ENCODE measurements around the gene RFNG. TPM values are rescaled to one million over a fixed set of nuclear protein-coding genes. Genes with fewer than 3 reads are reported as not detected.

The RFNG gene
- total RNA-seq, 4 donors from 2014 or later: 46.0 to 61.0 (median 50.8) TPM

DNA sequence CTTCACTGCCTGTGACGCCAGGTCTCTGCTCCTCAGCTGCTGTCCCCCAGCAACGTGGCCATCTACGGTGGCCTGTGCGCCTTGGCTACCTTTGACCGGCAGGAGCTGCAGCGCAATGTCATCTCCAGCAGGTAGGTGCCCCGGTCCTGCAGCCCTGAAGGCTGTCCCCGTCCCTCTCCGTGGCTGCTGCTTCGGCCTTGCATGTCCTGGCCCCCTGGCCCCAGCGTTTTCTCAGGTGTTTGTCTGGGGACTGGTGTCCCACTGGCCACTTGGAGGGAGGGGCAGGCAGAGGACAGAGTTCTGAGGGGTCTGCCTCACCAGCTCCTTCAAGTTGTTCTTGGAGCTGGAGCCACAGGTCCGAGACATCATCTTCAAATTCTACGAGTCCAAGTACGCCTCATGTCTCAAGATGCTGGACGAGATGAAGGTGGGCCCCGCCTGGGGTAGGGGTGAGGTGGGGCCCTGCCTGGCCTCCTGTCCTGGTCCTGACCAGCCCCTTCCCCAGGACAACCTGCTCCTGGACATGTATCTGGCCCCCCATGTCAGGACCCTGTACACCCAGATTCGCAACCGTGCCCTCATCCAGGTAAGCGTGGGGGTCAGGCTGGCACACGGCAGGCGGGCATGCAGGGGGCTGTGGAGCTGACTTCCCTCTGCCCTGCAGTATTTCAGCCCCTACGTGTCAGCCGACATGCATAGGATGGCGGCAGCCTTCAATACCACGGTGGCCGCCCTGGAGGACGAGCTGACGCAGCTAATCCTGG lies 4.5 kb upstream of the RFNG start:
- Histone ChIP-seq H3K9me3 (no peaks in the 10 kb centered on the region), H3K27ac (no peak overlapping the region), H3K27me3 (no peaks in the 10 kb centered on the region), H3K36me3 (peaks cover 77% of the 10 kb centered on the region), H3K4me1 (peaks cover 24% of the 10 kb centered on the region), H3K4me3 (no peak overlapping the region)
- WGBS: 93% methylated on average over 13 of the region's 28 CpGs
- TF ChIP-seq, protein P1, sequence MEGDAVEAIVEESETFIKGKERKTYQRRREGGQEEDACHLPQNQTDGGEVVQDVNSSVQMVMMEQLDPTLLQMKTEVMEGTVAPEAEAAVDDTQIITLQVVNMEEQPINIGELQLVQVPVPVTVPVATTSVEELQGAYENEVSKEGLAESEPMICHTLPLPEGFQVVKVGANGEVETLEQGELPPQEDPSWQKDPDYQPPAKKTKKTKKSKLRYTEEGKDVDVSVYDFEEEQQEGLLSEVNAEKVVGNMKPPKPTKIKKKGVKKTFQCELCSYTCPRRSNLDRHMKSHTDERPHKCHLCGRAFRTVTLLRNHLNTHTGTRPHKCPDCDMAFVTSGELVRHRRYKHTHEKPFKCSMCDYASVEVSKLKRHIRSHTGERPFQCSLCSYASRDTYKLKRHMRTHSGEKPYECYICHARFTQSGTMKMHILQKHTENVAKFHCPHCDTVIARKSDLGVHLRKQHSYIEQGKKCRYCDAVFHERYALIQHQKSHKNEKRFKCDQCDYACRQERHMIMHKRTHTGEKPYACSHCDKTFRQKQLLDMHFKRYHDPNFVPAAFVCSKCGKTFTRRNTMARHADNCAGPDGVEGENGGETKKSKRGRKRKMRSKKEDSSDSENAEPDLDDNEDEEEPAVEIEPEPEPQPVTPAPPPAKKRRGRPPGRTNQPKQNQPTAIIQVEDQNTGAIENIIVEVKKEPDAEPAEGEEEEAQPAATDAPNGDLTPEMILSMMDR (IDR thresholded peaks at IDR 0.05): no peak
- TF ChIP-seq POLR2A (IDR thresholded peaks at IDR 0.05): no peak
- no peak for TF ChIP-seq POLR2AphosphoS5 (IDR thresholded peaks at IDR 0.05)
- no peak for TF ChIP-seq EP300 (IDR thresholded peaks at IDR 0.05)
- DNase-seq (ENCODE audit: low spot score in 2 of 2): no peak

DNA sequence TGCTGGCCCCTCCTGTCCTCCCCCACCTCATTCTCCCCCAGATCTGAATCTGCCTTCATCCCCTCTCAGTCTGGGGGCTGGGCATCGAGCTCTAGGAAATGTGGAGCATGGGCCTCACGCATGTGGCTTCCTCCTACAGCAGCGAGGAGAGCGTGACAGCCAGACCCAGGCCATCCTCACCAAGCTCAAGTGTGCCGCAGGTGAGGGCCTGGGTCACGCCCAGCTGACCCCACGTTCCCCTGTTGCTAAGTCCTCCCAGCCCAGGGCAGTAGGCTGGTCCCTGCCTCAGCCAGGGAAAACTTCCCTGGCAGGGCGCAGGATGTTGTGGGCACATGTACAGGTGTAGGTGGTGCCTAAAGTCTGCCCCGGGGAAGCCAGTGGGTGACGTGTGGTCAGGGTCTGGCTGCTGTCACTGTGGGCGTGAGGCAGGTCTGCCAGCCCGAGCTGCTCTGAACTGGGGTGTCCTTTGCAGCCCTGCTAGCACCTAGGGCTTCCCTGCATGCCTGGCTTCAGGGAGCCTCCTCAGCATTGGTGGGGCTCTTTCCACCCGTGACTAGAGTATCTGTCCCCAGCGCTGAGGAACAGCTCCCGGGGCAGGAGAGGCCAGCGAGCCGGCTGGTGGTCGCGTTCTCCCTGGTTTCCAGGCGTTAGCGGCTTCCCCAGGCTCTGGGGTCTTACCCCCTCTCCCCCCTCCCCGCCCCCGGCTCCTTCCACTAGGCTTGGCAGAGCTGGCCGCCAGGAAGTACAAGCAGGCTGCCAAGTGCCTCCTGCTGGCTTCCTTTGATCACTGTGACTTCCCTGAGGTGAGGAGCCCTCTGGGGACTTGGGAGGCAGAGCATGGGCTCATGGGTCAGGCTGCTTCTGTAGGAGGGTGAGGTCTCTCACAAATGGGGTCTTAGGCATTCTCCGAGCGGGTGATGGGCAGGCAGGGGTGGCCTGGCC lies 3.7 kb upstream of the RFNG start:
- no peak for TF ChIP-seq EP300 (IDR thresholded peaks at IDR 0.05)
- TF ChIP-seq, protein P1 (IDR thresholded peaks at IDR 0.05): no peak
- TF ChIP-seq POLR2A (IDR thresholded peaks at IDR 0.05): no peak
- no peak for TF ChIP-seq POLR2AphosphoS5 (IDR thresholded peaks at IDR 0.05)
- no peaks in the 10 kb centered on the region for H3K27me3 ChIP-seq

DNA sequence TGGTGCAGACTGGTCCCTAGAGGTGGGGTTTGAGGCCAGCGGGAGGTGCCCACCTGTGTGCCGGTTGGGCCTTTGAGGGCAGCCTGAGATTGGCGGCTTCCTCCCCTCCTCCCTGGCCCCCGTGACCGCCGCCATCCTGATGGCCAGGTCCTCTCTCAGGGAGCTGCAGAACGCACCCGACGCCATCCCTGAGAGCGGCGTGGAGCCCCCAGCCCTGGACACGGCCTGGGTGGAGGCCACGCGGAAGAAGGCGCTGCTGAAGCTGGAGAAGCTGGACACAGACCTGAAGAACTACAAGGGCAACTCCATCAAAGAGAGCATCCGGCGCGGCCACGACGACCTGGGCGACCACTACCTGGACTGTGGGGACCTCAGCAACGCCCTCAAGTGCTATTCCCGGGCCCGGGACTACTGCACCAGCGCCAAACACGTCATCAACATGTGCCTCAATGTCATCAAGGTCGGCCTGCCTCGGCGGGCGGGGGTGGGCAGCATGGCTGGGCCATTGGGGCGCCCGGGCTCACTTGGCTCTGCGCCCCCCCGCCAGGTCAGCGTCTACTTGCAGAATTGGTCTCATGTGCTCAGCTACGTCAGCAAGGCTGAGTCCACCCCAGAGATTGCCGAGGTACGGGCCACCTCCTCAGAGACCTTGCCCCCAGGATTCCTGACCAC lies 2.9 kb upstream of the RFNG start:
- Histone ChIP-seq H3K36me3 (peaks cover 64% of the 10 kb centered on the region), H3K4me1 (peaks cover 41% of the 10 kb centered on the region), H3K27ac (no peak overlapping the region), H3K9me3 (no peaks in the 10 kb centered on the region), H3K4me3 (no peak overlapping the region), H3K27me3 (no peaks in the 10 kb centered on the region)
- TF ChIP-seq POLR2AphosphoS5 (IDR thresholded peaks at IDR 0.05): no peak
- no peak for TF ChIP-seq POLR2A (IDR thresholded peaks at IDR 0.05)
- TF ChIP-seq, protein P1 (IDR thresholded peaks at IDR 0.05): no peak
- TF ChIP-seq EP300 (IDR thresholded peaks at IDR 0.05): no peak
- 91% methylated on average over 14 of the region's 38 CpGs for WGBS
- no peak for DNase-seq (ENCODE audit: low spot score in 2 of 2)

More for the DNA sequence above, 3.7 kb upstream of the RFNG start:
- Histone ChIP-seq H3K4me1 (peaks cover 33% of the 10 kb centered on the region), H3K9me3 (no peaks in the 10 kb centered on the region), H3K27ac (no peak overlapping the region), H3K4me3 (no peak overlapping the region), H3K36me3 (peaks cover 69% of the 10 kb centered on the region)
- WGBS: 80% methylated on average over 11 of the region's 26 CpGs
- DNase-seq (ENCODE audit: low spot score in 2 of 2): no peak

DNA sequence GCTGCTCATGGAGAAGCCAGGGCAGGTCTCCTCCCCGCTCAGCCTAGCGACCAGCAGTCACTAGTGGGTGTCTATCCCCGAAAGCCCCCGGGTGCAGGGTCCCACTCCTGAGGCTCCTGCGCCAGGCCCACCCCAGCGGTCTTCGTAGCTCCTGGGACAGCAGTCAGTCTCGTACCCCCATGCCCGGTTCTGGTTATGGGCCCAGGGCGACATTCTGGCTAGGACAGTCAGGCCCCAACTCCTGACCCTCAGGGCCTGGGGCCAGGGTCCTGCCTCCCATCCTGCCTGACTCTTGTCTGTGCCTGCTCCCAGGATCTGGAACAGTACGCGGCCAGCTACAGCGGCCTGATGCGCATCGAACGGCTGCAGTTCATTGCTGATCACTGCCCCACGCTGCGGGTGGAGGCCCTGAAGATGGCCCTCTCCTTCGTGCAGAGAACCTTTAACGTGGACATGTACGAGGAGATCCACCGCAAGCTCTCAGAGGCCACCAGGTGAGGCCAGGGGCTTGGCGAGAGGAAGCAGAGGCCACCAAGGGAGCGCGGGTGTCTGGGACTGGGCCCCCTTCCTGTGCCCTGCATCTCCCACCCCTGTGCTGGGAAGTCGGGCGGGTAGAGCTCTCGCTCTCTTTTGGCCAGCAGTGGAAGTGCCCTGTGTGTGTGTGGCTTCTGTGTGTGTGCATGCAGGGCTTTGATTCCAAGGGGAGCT lies 2.1 kb upstream of the RFNG start:
- H3K36me3 ChIP-seq: peaks cover 62% of the 10 kb centered on the region
- no peak overlapping the region for H3K27ac ChIP-seq
- no peaks in the 10 kb centered on the region for H3K9me3 ChIP-seq
- H3K4me3 ChIP-seq: peak overlapping the region; percentile 85
- DNase-seq (ENCODE audit: low spot score in 2 of 2): no peak
- 100% methylated on average over 1 of the region's 28 CpGs for whole genome bisulfite sequencing
- TF ChIP-seq EP300 (IDR thresholded peaks at IDR 0.05): no peak
- TF ChIP-seq, protein P1 (IDR thresholded peaks at IDR 0.05): no peak
- no peak for TF ChIP-seq POLR2AphosphoS5 (IDR thresholded peaks at IDR 0.05)
- no peak for TF ChIP-seq POLR2A (IDR thresholded peaks at IDR 0.05)
- no peaks in the 10 kb centered on the region for H3K27me3 ChIP-seq
- peaks cover 42% of the 10 kb centered on the region for H3K4me1 ChIP-seq

Data from suprapubic skin (tissue), 4 donors.